Lung (tissue), 16 donors: Measurements from ENCODE around the gene CHST10. TPM values are rescaled to one million over a fixed set of nuclear protein-coding genes. Genes with fewer than 3 reads are reported as not detected.
"Not testable (repeated sequence)": the region's sequence is repeated elsewhere in the genome, so short reads cannot be mapped to it uniquely, and the experiment has no call there.

Experiments used
- ATAC-seq: fragments of 200-7000 bp; cut with Tn5 transposase; one replicate; pipeline ENCODE4 v1.9.1; 2020; ENCODE audit warnings: moderate number of reproducible peaks; ENCODE audit not compliant: insufficient read depth, low FRiP score
- DNase-seq, 3 donors: peaks; one replicate each; pipeline ENCODE4 v3.0.0-alpha.2; 2013 to 2017
- H3K27ac ChIP-seq, 2 donors: one replicate each; pipeline ENCODE4 v1.5.1; 2013; ENCODE audit warnings: mild to moderate bottlenecking in 2 of 2, moderate library complexity in 2 of 2, control low read depth in 1 of 2, inconsistent platforms in 1 of 2, low read depth in 1 of 2, low read length in 1 of 2
- H3K27me3 ChIP-seq, 3 donors: one replicate each; pipeline ENCODE4 v1.5.1; 2013; ENCODE audit warnings: low read length in 2 of 3; ENCODE audit not compliant: control insufficient read depth in 3 of 3, insufficient read depth in 3 of 3
- H3K36me3 ChIP-seq, 4 donors: one replicate each; pipeline ENCODE4 v1.5.1; 2013; ENCODE audit warnings: low read length in 4 of 4, mild to moderate bottlenecking in 1 of 4, moderate library complexity in 1 of 4; ENCODE audit not compliant: control insufficient read depth in 4 of 4, insufficient read depth in 4 of 4
- H3K4me1 ChIP-seq, 5 donors: one replicate each; pipeline ENCODE4 v1.5.1; 2013; ENCODE audit warnings: low read length in 5 of 5, mild to moderate bottlenecking in 2 of 5, moderate library complexity in 1 of 5; ENCODE audit not compliant: control insufficient read depth in 5 of 5, insufficient read depth in 5 of 5
- H3K4me3 ChIP-seq: one replicate; pipeline ENCODE4 v1.5.1; 2013; ENCODE audit warnings: mild to moderate bottlenecking, control low read depth, moderate library complexity
- H3K9ac ChIP-seq, 2 donors: one replicate each; pipeline ENCODE4 v1.5.1; 2013; ENCODE audit warnings: low read length in 2 of 2, control low read depth in 1 of 2; ENCODE audit not compliant: insufficient read depth in 1 of 2
- H3K9me3 ChIP-seq, 4 donors: one replicate each; pipeline ENCODE4 v1.5.1; 2013; ENCODE audit warnings: low read length in 3 of 4, mild to moderate bottlenecking in 1 of 4, moderate library complexity in 1 of 4; ENCODE audit not compliant: control insufficient read depth in 4 of 4, insufficient read depth in 3 of 4
- CTCF ChIP-seq: IDR thresholded peaks from 2 replicates; pipeline ENCODE4 v1.5.1; 2012; ENCODE audit warnings: mild to moderate bottlenecking; ENCODE audit errors: control extremely low read depth, extremely low read depth
- WGBS, 2 donors: extraction: QIAGEN DNeasy Blood & Tissue Kit; methylation state at CpG; one replicate each; pipeline ENCODE4 v1.1.7; 2013; 5-methylcytosine and 5-hydroxymethylcytosine counted together
- long read RNA-seq, 5 donors: transcript quantifications; one replicate each; lab custom pipeline, GENCODE V29; 2026
- polyA plus RNA-seq, 2 donors: library from polyadenylated mRNA; stranded (reverse); fragments of 200-250 nt; gene quantifications; one replicate each; pipeline ENCODE4 v1.2.1, GENCODE V29; 2013
- total RNA-seq, 2 donors: library from RNA; depleted of rRNA in 1 of 2; stranded (reverse); fragments of >200 nt in 1 of 2; gene quantifications; one replicate each; pipeline ENCODE4 v1.2.1, GENCODE V29; 2014 to 2021
- donor health status: control.
- donor health status: control.
- donor health status: Bipolar disorder and iron deficiency.
- donor health status: healthy.
- donor health status: DM: yes; HTN: yes; CAD: no.

CHST10 gene
- 10 to 100 TPM; 10.5 to 22.4 TPM for total RNA-seq
- polyA plus RNA-seq: 1 to 10 TPM; 5.1 to 5.5 TPM
- long read RNA-seq, donor 1, transcript CHST10-201 (7 exons, 2,842 nt): major isoform, 11 of 11 reads
- long read RNA-seq, donor 1, partial matches to known transcripts: 0 of 11 reads
- long read RNA-seq, donor 1, other reads (novel, unspliced or antisense): 0 of 11 reads
- long read RNA-seq, donor 2: 0 reads
- long read RNA-seq, donor 3: 0 reads
- long read RNA-seq, donor 4, partial matches to known transcripts: 15 of 16 reads
- long read RNA-seq, donor 4, other reads (novel, unspliced or antisense): 0 of 16 reads
- long read RNA-seq, donor 5, transcript CHST10-201 (7 exons, 2,842 nt): major isoform, 8 of 8 reads
- long read RNA-seq, donor 5, partial matches to known transcripts: 0 of 8 reads
- long read RNA-seq, donor 5, other reads (novel, unspliced or antisense): 0 of 8 reads

GRCh38 chr2:100416935-100417710 lies at the start of gene CHST10:
Gene CHST10 (minus strand): TSS chr2:100417668. CDS start chr2:100406675, 10,993 bp downstream.
- WGBS, 2 donors: 0 to 1% methylated on average over 82 to 88 of the region's 88 CpGs
- H3K4me1 ChIP-seq: peaks cover 0 to 24% (median 21%) of the 10 kb centered on the region in 5 donors
- TF ChIP-seq CTCF: no peak
- ATAC-seq (peak; percentile 84), DNase-seq (peak; percentile 78 to 84 (median 80))
- H3K4me3 ChIP-seq: peak within 1 kb of the TSS; percentile 77
- H3K36me3 ChIP-seq: peaks cover 0 to 13% (median 3%) of the 10 kb centered on the region in 4 donors
- H3K27ac ChIP-seq: peak within 1 kb of the TSS; percentile 74 to 85
- H3K9ac ChIP-seq: peak within 1 kb of the TSS; percentile 48 to 84
- no peaks in the 10 kb centered on the region for H3K27me3 ChIP-seq
- H3K9me3 ChIP-seq: no peaks in the 10 kb centered on the region

GRCh38 chr2:100460904-100461530 lies 43.5 kb upstream of the CHST10 start:
- ATAC-seq (no peak), DNase-seq (no peak)
- no peak overlapping the region for H3K27ac ChIP-seq
- no peaks in the 10 kb centered on the region for H3K4me1 ChIP-seq
- no peaks in the 10 kb centered on the region for H3K27me3 ChIP-seq
- no peak overlapping the region for H3K4me3 ChIP-seq
- peaks cover 0 to 6% (median 3%) of the 10 kb centered on the region in 4 donors for H3K9me3 ChIP-seq
- no peaks in the 10 kb centered on the region for H3K36me3 ChIP-seq
- no peak overlapping the region for H3K9ac ChIP-seq
- no peak for TF ChIP-seq CTCF
- WGBS, 2 donors: 89 to 93% methylated on average over 1 of the region's 1 CpG

GRCh38 chr2:100456357-100456756 lies 38.9 kb upstream of the CHST10 start:
- H3K4me1 ChIP-seq, H3K36me3 ChIP-seq, H3K27ac ChIP-seq, H3K4me3 ChIP-seq, H3K27me3 ChIP-seq, H3K9ac ChIP-seq, ATAC-seq, H3K9me3 ChIP-seq, DNase-seq: not testable (repeated sequence)

GRCh38 chr2:100453853-100454252 lies 36.4 kb upstream of the CHST10 start:
- H3K27ac ChIP-seq: no peak overlapping the region
- no peak overlapping the region for H3K9ac ChIP-seq
- H3K27me3 ChIP-seq: no peaks in the 10 kb centered on the region
- no peaks in the 10 kb centered on the region for H3K4me1 ChIP-seq
- no peak for TF ChIP-seq CTCF
- ATAC-seq (no peak), DNase-seq (no peak)
- peaks cover 0 to 6% (median 2%) of the 10 kb centered on the region in 4 donors for H3K9me3 ChIP-seq
- no peaks in the 10 kb centered on the region for H3K36me3 ChIP-seq
- WGBS, 2 donors: 73 to 75% methylated on average over 4 of the region's 4 CpGs
- H3K4me3 ChIP-seq: no peak overlapping the region
